Neural cell (in vitro differentiated cells): Measurements from ENCODE around the gene CLCN4. TPM values are rescaled to one million over a fixed set of nuclear protein-coding genes. Genes with fewer than 3 reads are reported as not detected.

ENCODE experiments used
- H2AFZ ChIP-seq: fragments of 200-600, 300-800 bp; sonication (generic), shearing (Covaris generic); 2 replicates; pipeline ENCODE4 v1.6.0; 2014; ENCODE audit warnings: low read depth, mild to moderate bottlenecking, antibody characterized with exemption, low read length, moderate library complexity
- H3F3A ChIP-seq: fragments of 200-600 bp; shearing (Covaris generic); 2 replicates; pipeline ENCODE4 v1.6.1; 2016; ENCODE audit warnings: mild to moderate bottlenecking, moderate library complexity, mixed read lengths, antibody characterized with exemption, low read length; ENCODE audit not compliant: insufficient read depth, poor library complexity, severe bottlenecking
- H3K27ac ChIP-seq: fragments of 200-600, 300-800 bp; sonication (generic), shearing (Covaris generic); 2 replicates; pipeline ENCODE4 v1.5.1; 2014; ENCODE audit warnings: mild to moderate bottlenecking, low read length, moderate library complexity
- H3K27me3 ChIP-seq: fragments of 300-800, 200-600 bp; sonication (generic), shearing (Covaris generic); 2 replicates; pipeline ENCODE4 v1.6.0; 2014; ENCODE audit warnings: mild to moderate bottlenecking, low read depth, low read length, moderate library complexity; ENCODE audit not compliant: insufficient read depth
- H3K36me3 ChIP-seq: fragments of 300-800, 200-600 bp; sonication (generic), shearing (Covaris generic); 2 replicates; pipeline ENCODE4 v1.5.1; 2014; ENCODE audit warnings: mild to moderate bottlenecking, antibody characterized with exemption, low read length, moderate library complexity; ENCODE audit not compliant: insufficient read depth
- H3K4me2 ChIP-seq: fragments of 300-800, 200-600 bp; sonication (generic), shearing (Covaris generic); 2 replicates; pipeline ENCODE4 v1.6.0; 2014; ENCODE audit warnings: mild to moderate bottlenecking, low read length
- H3K4me3 ChIP-seq: fragments of 300-800, 200-600 bp; sonication (generic), shearing (Covaris generic); 2 replicates; pipeline ENCODE4 v1.5.1; 2014; ENCODE audit warnings: mild to moderate bottlenecking, low read length, moderate library complexity
- H3K79me2 ChIP-seq: fragments of 200-600 bp; shearing (Covaris generic); replicated peaks from 2 replicates; pipeline ENCODE4 v1.6.0; 2014; ENCODE audit warnings: mild to moderate bottlenecking, low read length, moderate library complexity; ENCODE audit not compliant: insufficient read depth
- H3K9ac ChIP-seq: fragments of 300-800, 200-600 bp; sonication (generic), shearing (Covaris generic); 2 replicates; pipeline ENCODE4 v1.6.1; 2016; ENCODE audit warnings: mild to moderate bottlenecking, low read length, mixed read lengths
- H3K9me2 ChIP-seq: fragments of 200-600 bp; shearing (Covaris generic); 2 replicates; pipeline ENCODE4 v1.6.1; 2016; ENCODE audit warnings: mild to moderate bottlenecking, low read length, mixed read lengths; ENCODE audit not compliant: insufficient read depth
- H3K9me3 ChIP-seq: fragments of 200-600, 300-800 bp; sonication (generic), shearing (Covaris generic); 2 replicates; pipeline ENCODE4 v1.6.1; 2016; ENCODE audit warnings: mild to moderate bottlenecking, mixed run types, low read length, moderate library complexity, mixed read lengths
- H4K20me1 ChIP-seq: fragments of 200-600 bp; shearing (Covaris generic); 2 replicates; pipeline ENCODE4 v1.6.1; 2016; ENCODE audit warnings: mild to moderate bottlenecking, mixed run types; ENCODE audit not compliant: insufficient read depth
- EP300 ChIP-seq: fragments of 450-650 bp; conservative IDR thresholded peaks from 2 replicates; pipeline ENCODE4 v1.6.1; 2014; ENCODE audit warnings: antibody characterized with exemption, mild to moderate bottlenecking, moderate library complexity; ENCODE audit not compliant: poor library complexity, severe bottlenecking
- EZH2 ChIP-seq: fragments of 200-600, 300-800 bp; shearing (Covaris generic), sonication (generic); IDR thresholded peaks from 2 replicates; pipeline ENCODE4 v1.6.1; 2014; ENCODE audit warnings: antibody characterized with exemption, low read length, borderline replicate concordance, mild to moderate bottlenecking; ENCODE audit not compliant: insufficient read depth, poor library complexity, severe bottlenecking
- MXI1 ChIP-seq: fragments of 450-650 bp; conservative IDR thresholded peaks from 2 replicates; pipeline ENCODE4 v1.6.1; 2014; ENCODE audit warnings: antibody characterized with exemption, mild to moderate bottlenecking; ENCODE audit not compliant: poor library complexity, severe bottlenecking
- POLR2AphosphoS5 ChIP-seq: IDR thresholded peaks from 2 replicates; pipeline ENCODE4 v1.6.1; 2012
- RAD21 ChIP-seq: fragments of 450-650 bp; conservative IDR thresholded peaks from 2 replicates; pipeline ENCODE4 v1.6.1; 2014; ENCODE audit warnings: antibody characterized with exemption, mild to moderate bottlenecking, moderate library complexity
- SMC3 ChIP-seq: fragments of 450-650 bp; conservative IDR thresholded peaks from 2 replicates; pipeline ENCODE4 v1.6.1; 2014; ENCODE audit warnings: antibody characterized with exemption, mild to moderate bottlenecking, moderate library complexity; ENCODE audit not compliant: poor library complexity
- TAF1 ChIP-seq: IDR thresholded peaks from 2 replicates; pipeline ENCODE4 v1.6.1; 2012; ENCODE audit warnings: low read depth
- polyA plus RNA-seq: library from polyadenylated mRNA; depleted of rRNA; stranded (reverse); fragments of >200 nt; gene quantifications from 2 replicates; pipeline ENCODE4 v1.2.3, GENCODE V29; 2014
- TF ChIP-seq, protein P1 (sequence below): IDR thresholded peaks from 2 replicates; pipeline ENCODE4 v1.6.1; 2012; ENCODE audit warnings: borderline replicate concordance
- TF ChIP-seq, protein P2 (sequence below): fragments of 450-650 bp; IDR thresholded peaks from 2 replicates; pipeline ENCODE4 v1.5.1; 2014; ENCODE audit warnings: antibody characterized with exemption, mild to moderate bottlenecking, moderate library complexity; ENCODE audit not compliant: poor library complexity, severe bottlenecking

CLCN4 gene
- polyA plus RNA-seq, 1 donor from 2014 or later: 21.4 TPM

DNA sequence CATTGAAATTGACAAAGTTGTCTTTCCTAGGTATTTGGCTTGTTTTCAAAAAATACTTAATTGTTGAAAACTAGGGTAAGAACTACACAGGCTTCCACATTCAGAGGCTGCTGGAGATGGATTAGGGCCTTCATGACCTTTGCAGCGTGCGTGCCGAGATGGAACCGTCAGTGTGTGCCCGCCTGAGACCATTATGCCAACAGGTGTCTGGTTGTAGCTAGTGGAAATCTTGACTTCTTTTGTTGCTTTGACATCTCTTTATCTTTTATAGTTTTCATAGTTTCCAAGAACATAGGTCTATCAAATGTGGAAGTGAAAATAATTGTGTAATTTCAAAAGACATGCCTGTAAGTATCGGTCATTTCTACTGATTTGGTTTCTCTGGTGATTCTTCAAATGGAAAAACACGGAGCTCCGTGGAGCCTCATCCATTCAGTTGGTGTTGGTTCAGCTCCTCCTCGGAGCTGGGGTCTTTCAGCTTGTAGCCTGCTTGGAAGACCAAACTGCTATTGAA lies 38.9 kb upstream of the CLCN4 start:
- H3K4me2 ChIP-seq: no peak overlapping the region
- H3K9me2 ChIP-seq: no peaks in the 10 kb centered on the region
- no peak overlapping the region for H2AFZ ChIP-seq
- H3K36me3 ChIP-seq: no peaks in the 10 kb centered on the region
- H4K20me1 ChIP-seq: no peaks in the 10 kb centered on the region
- no peak overlapping the region for H3K9ac ChIP-seq
- no peaks in the 10 kb centered on the region for H3K79me2 ChIP-seq
- TF ChIP-seq EZH2: no peak
- TF ChIP-seq POLR2AphosphoS5: no peak
- TF ChIP-seq, protein P1, sequence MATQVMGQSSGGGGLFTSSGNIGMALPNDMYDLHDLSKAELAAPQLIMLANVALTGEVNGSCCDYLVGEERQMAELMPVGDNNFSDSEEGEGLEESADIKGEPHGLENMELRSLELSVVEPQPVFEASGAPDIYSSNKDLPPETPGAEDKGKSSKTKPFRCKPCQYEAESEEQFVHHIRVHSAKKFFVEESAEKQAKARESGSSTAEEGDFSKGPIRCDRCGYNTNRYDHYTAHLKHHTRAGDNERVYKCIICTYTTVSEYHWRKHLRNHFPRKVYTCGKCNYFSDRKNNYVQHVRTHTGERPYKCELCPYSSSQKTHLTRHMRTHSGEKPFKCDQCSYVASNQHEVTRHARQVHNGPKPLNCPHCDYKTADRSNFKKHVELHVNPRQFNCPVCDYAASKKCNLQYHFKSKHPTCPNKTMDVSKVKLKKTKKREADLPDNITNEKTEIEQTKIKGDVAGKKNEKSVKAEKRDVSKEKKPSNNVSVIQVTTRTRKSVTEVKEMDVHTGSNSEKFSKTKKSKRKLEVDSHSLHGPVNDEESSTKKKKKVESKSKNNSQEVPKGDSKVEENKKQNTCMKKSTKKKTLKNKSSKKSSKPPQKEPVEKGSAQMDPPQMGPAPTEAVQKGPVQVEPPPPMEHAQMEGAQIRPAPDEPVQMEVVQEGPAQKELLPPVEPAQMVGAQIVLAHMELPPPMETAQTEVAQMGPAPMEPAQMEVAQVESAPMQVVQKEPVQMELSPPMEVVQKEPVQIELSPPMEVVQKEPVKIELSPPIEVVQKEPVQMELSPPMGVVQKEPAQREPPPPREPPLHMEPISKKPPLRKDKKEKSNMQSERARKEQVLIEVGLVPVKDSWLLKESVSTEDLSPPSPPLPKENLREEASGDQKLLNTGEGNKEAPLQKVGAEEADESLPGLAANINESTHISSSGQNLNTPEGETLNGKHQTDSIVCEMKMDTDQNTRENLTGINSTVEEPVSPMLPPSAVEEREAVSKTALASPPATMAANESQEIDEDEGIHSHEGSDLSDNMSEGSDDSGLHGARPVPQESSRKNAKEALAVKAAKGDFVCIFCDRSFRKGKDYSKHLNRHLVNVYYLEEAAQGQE: no peak
- H3K27me3 ChIP-seq: no peaks in the 10 kb centered on the region
- no peak overlapping the region for H3K27ac ChIP-seq
- H3F3A ChIP-seq: no peaks in the 10 kb centered on the region
- no peaks in the 10 kb centered on the region for H3K9me3 ChIP-seq
- no peak overlapping the region for H3K4me3 ChIP-seq

DNA sequence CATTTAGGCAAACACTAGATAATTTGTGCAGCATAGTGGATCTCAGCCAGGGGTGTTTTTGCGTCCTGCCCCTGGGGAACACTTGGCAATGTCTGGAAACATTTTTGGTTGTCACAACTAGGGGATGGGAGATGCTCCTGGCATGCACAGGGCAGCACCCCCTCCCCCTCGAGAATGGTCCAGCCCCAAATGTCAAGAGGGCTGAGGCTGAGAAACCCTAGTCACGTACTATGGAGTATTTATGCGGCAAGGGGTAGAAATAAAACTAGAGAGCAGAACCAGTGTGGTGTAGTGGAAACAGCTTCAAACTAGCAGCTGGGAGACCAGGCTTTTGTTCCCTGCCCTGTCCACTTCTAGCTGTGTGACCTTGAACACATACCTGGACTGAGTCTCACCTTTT lies 38.2 kb upstream of the CLCN4 start:
- TF ChIP-seq, protein P1: no peak
- TF ChIP-seq POLR2AphosphoS5: no peak
- TF ChIP-seq RAD21: no peak
- TF ChIP-seq TAF1: no peak
- TF ChIP-seq EZH2: no peak
- TF ChIP-seq, protein P2, sequence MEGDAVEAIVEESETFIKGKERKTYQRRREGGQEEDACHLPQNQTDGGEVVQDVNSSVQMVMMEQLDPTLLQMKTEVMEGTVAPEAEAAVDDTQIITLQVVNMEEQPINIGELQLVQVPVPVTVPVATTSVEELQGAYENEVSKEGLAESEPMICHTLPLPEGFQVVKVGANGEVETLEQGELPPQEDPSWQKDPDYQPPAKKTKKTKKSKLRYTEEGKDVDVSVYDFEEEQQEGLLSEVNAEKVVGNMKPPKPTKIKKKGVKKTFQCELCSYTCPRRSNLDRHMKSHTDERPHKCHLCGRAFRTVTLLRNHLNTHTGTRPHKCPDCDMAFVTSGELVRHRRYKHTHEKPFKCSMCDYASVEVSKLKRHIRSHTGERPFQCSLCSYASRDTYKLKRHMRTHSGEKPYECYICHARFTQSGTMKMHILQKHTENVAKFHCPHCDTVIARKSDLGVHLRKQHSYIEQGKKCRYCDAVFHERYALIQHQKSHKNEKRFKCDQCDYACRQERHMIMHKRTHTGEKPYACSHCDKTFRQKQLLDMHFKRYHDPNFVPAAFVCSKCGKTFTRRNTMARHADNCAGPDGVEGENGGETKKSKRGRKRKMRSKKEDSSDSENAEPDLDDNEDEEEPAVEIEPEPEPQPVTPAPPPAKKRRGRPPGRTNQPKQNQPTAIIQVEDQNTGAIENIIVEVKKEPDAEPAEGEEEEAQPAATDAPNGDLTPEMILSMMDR: no peak
- TF ChIP-seq EP300: no peak
- no peak for TF ChIP-seq MXI1
- TF ChIP-seq SMC3: no peak
- Histone ChIP-seq H3K27me3 (no peaks in the 10 kb centered on the region), H3K9me3 (no peaks in the 10 kb centered on the region), H3K4me3 (no peak overlapping the region), H3K9me2 (no peaks in the 10 kb centered on the region), H2AFZ (no peak overlapping the region), H4K20me1 (no peaks in the 10 kb centered on the region), H3F3A (no peaks in the 10 kb centered on the region), H3K27ac (no peak overlapping the region), H3K4me2 (no peak overlapping the region), H3K9ac (no peak overlapping the region), H3K36me3 (no peaks in the 10 kb centered on the region), H3K79me2 (no peaks in the 10 kb centered on the region)
